ENCODE measurements around the gene AMBP. TPM values are rescaled to one million over a fixed set of nuclear protein-coding genes. Genes with fewer than 3 reads are reported as not detected.

Gene AMBP
- total RNA-seq, 1 experiment from 2014 or later = 0.79 TPM

Other genes with a start within 250 kb of the AMBP start
- gene ZNF618, start 202.0 kb downstream of the AMBP start, total RNA-seq (2014; rRNA removed; shearing (Covaris generic)) = 3.3 and 3.4 TPM in 2 replicates
- 0.03 and 0.07 TPM in 2 replicates for gene KIF12, start 21.0 kb upstream of the AMBP start, total RNA-seq (2014; rRNA removed; shearing (Covaris generic))
- gene COL27A1, start 77.2 kb upstream of the AMBP start, total RNA-seq (2014; rRNA removed; shearing (Covaris generic)) = 8.2 and 8.4 TPM in 2 replicates
- gene ORM1, start 244.8 kb upstream of the AMBP start, total RNA-seq (2014; rRNA removed; shearing (Covaris generic)) = not detected in 2 replicates

Measured in A172 (cell line).